CD8-positive, alpha-beta memory T cell (primary cell): ENCODE results near the gene PHC3. TPM values are rescaled to one million over a fixed set of nuclear protein-coding genes. Genes with fewer than 3 reads are reported as not detected.
"Not testable (repeated sequence)": the region's sequence is repeated elsewhere in the genome, so short reads cannot be mapped to it uniquely, and the experiment has no call there.

Source experiments
- CTCF ChIA-PET: fragments of 350-600 bp; sonication (Branson Sonifier 250); formaldehyde crosslinking; loops from one replicate; lab custom pipeline; 2021; ENCODE audit warnings: antibody characterized with exemption; lab: Charles Lee
- POLR2A ChIA-PET: fragments of 350-600 bp; sonication (Branson Sonifier 250); formaldehyde crosslinking; loops from one replicate; lab custom pipeline; 2021; ENCODE audit warnings: antibody characterized with exemption; lab: Charles Lee
- DNase-seq, 5 donors: peaks; one replicate each; pipeline versions ENCODE4 v3.0.0 to v3.0.0-alpha.2; 2020 to 2022; ENCODE audit warnings: mixed read lengths in 1 of 5
- H3K27ac ChIP-seq: one replicate; pipeline ENCODE4 v1.7.0; 2013; ENCODE audit warnings: low read depth, mild to moderate bottlenecking, low read length, moderate library complexity
- H3K27me3 ChIP-seq: 2 replicates; pipeline ENCODE4 v1.7.0; 2013; ENCODE audit warnings: low read length, mild to moderate bottlenecking; ENCODE audit not compliant: insufficient read depth, poor library complexity, severe bottlenecking
- H3K36me3 ChIP-seq: 2 replicates; pipeline ENCODE4 v1.7.0; 2013; ENCODE audit warnings: mild to moderate bottlenecking, low read length, moderate library complexity; ENCODE audit not compliant: insufficient read depth
- H3K4me1 ChIP-seq: 2 replicates; pipeline ENCODE4 v1.7.0; 2013; ENCODE audit warnings: mild to moderate bottlenecking, low read length, moderate library complexity; ENCODE audit not compliant: insufficient read depth
- H3K4me3 ChIP-seq: 2 replicates; pipeline ENCODE4 v1.7.0; 2013; ENCODE audit warnings: mild to moderate bottlenecking, low read length
- H3K9me3 ChIP-seq: 2 replicates; pipeline ENCODE4 v1.7.0; 2013; ENCODE audit warnings: mild to moderate bottlenecking, low read length
- H3K27ac Mint-ChIP-seq, 8 donors: one replicate each; pipeline ENCODE4 v1.8.0; 2020 to 2021; ENCODE audit warnings: mixed read lengths in 8 of 8, mild to moderate bottlenecking in 6 of 8, inconsistent platforms in 3 of 8, moderate library complexity in 3 of 8
- H3K27me3 Mint-ChIP-seq, 2 donors: one replicate each; pipeline ENCODE4 v1.8.0; 2020 to 2021; ENCODE audit warnings: mixed read lengths in 2 of 2, mild to moderate bottlenecking in 1 of 2, moderate library complexity in 1 of 2
- H3K36me3 Mint-ChIP-seq, 3 donors: one replicate each; pipeline ENCODE4 v1.8.0; 2020 to 2021; ENCODE audit warnings: mixed read lengths in 3 of 3, inconsistent platforms in 1 of 3, mild to moderate bottlenecking in 1 of 3
- H3K4me1 Mint-ChIP-seq, 3 donors: one replicate each; pipeline ENCODE4 v1.8.0; 2020 to 2021; ENCODE audit warnings: mixed read lengths in 3 of 3, inconsistent platforms in 1 of 3, mild to moderate bottlenecking in 1 of 3
- H3K4me3 Mint-ChIP-seq, 7 donors: one replicate each; pipeline ENCODE4 v1.8.0; 2020 to 2021; ENCODE audit warnings: mixed read lengths in 7 of 7, mild to moderate bottlenecking in 6 of 7, moderate library complexity in 4 of 7, inconsistent platforms in 2 of 7
- H3K9me3 Mint-ChIP-seq, 5 donors: one replicate each; pipeline ENCODE4 v1.8.0; 2020 to 2022; ENCODE audit warnings: mixed read lengths in 5 of 5, mild to moderate bottlenecking in 3 of 5, moderate library complexity in 2 of 5, inconsistent platforms in 1 of 5
- polyA plus RNA-seq: library from polyadenylated mRNA; unstranded; fragments of 300-500 nt; fragmentation: Illumina TruSeq; gene quantifications from one replicate; pipeline ENCODE4 v1.2.3, GENCODE V29; 2021
- total RNA-seq, 2 experiments: library from RNA; stranded (reverse); gene quantifications; one replicate each; pipeline ENCODE4 v1.2.3, GENCODE V29; 2021

The PHC3 gene
- total and polyA plus RNA-seq, 3 experiments from 2014 or later: 48.3 to 58.9 (median 55.5) TPM

GRCh38 chr3:170220871-170221270 lies 39.3 kb upstream of the PHC3 start:
- Mint-ChIP-seq H3K36me3 (peaks cover 0 to 8% (median 0%) of the 10 kb centered on the region in 3 donors), H3K9me3 (no peaks in the 10 kb centered on the region), H3K27me3 (no peaks in the 10 kb centered on the region), H3K4me1 (peaks cover 27 to 37% (median 36%) of the 10 kb centered on the region in 3 donors), H3K27ac (peak overlapping the region in 3 of 8 donors; percentile 38 to 89 (median 50)), H3K4me3 (peak overlapping the region; percentile 56 to 91 (median 60))
- POLR2A ChIA-PET: no interaction called here
- Histone ChIP-seq H3K27ac (no peak overlapping the region), H3K36me3 (no peaks in the 10 kb centered on the region), H3K27me3 (no peaks in the 10 kb centered on the region), H3K4me3 (no peak overlapping the region), H3K4me1 (peaks cover 8% of the 10 kb centered on the region), H3K9me3 (no peaks in the 10 kb centered on the region)
- CTCF ChIA-PET: no interaction called here
- DNase-seq: no peak

DNA sequence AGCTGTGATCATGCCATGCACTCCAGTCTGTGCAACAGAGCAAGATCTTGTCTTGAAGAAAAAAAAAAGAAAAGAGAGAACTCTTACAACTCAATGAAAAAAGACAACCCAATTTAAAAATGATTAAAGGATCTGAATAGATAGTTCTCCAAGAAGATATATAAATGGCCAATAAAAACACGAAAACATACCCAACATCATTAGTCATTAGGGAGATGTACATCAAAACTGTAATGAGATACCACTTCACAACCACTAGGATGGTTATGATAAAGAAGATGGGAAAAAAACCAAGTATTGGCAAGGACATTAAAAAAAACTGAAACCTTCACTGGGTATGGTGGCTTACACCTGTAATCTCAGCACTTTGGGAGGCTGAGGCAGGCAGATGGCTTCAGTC lies 38.3 kb upstream of the PHC3 start:
- Histone ChIP-seq H3K27ac (no peak overlapping the region), H3K4me1 (peaks cover 8% of the 10 kb centered on the region), H3K9me3 (no peaks in the 10 kb centered on the region), H3K27me3 (no peaks in the 10 kb centered on the region), H3K4me3 (no peak overlapping the region), H3K36me3 (no peaks in the 10 kb centered on the region)
- Mint-ChIP-seq H3K4me1 (peaks cover 21 to 30% (median 29%) of the 10 kb centered on the region in 3 donors), H3K9me3 (no peaks in the 10 kb centered on the region), H3K4me3 (peak overlapping the region in 3 of 7 donors; percentile 12 to 80 (median 29)), H3K27me3 (no peaks in the 10 kb centered on the region), H3K27ac (peak overlapping the region in 1 of 8 donors; percentile 5), H3K36me3 (peaks cover 0 to 8% (median 0%) of the 10 kb centered on the region in 3 donors)
- ChIA-PET CTCF (no interaction called here), POLR2A (no interaction called here)
- DNase-seq: no peak

DNA sequence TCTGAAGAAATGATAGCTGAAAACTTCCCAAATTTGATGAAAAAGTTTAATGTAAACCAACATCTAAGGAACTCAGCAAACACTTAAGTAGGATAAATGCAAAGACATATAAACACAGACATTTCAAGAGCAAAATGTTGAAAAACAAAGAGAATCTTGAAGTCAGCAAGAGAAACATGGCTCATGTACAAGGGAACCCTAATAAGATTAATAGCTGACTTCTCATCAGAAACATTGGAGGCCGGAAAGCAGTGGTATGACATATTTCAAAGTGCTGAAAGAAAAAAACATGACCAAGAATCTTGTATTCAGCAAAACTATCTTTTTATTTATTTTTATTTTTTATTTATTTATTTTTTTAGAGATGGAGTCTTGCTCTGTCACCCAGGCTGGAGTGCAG lies 30.1 kb upstream of the PHC3 start:
- no peaks in the 10 kb centered on the region for H3K9me3 Mint-ChIP-seq
- Histone ChIP-seq H3K9me3 (no peaks in the 10 kb centered on the region), H3K36me3 (no peaks in the 10 kb centered on the region), H3K4me3 (no peak overlapping the region), H3K4me1 (no peaks in the 10 kb centered on the region), H3K27ac (no peak overlapping the region), H3K27me3 (no peaks in the 10 kb centered on the region)
- ChIA-PET POLR2A (no interaction called here), CTCF (no interaction called here)
- no peak overlapping the region for H3K27ac Mint-ChIP-seq
- H3K4me1 Mint-ChIP-seq: no peaks in the 10 kb centered on the region
- H3K4me3 Mint-ChIP-seq: no peak overlapping the region
- H3K36me3 Mint-ChIP-seq: no peaks in the 10 kb centered on the region
- peaks cover 3 to 22% of the 10 kb centered on the region in 2 donors for H3K27me3 Mint-ChIP-seq
- no peak for DNase-seq

DNA sequence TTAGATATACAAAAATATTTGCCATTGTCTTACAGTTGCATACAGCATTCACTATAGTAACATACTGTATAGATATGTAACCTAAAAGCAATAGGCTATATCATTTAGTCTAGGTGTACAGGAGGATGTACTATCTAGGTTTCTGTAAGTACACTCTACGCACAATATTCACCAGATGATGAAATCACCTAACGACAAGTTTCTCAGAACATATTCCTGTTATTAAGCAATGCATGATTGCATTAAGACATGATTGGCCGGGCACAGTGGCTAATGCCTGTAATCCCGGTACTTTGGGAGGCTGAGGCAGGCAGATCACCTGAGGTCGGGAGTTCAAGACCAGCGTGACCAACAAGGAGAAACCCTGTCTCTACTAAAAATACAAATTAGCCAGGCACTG lies 26.2 kb upstream of the PHC3 start:
- Mint-ChIP-seq H3K27ac (no peak overlapping the region), H3K36me3 (peaks cover 0 to 3% (median 0%) of the 10 kb centered on the region in 3 donors), H3K9me3 (no peaks in the 10 kb centered on the region), H3K4me1 (no peaks in the 10 kb centered on the region), H3K27me3 (peaks cover 16 to 52% of the 10 kb centered on the region in 2 donors), H3K4me3 (no peak overlapping the region)
- no peaks in the 10 kb centered on the region for H3K4me1 ChIP-seq
- no peaks in the 10 kb centered on the region for H3K9me3 ChIP-seq
- H3K27me3 ChIP-seq: no peaks in the 10 kb centered on the region
- ChIA-PET CTCF (no interaction called here), POLR2A (no interaction called here)
- H3K27ac ChIP-seq: no peak overlapping the region
- no peaks in the 10 kb centered on the region for H3K36me3 ChIP-seq
- no peak overlapping the region for H3K4me3 ChIP-seq
- DNase-seq: no peak

DNA sequence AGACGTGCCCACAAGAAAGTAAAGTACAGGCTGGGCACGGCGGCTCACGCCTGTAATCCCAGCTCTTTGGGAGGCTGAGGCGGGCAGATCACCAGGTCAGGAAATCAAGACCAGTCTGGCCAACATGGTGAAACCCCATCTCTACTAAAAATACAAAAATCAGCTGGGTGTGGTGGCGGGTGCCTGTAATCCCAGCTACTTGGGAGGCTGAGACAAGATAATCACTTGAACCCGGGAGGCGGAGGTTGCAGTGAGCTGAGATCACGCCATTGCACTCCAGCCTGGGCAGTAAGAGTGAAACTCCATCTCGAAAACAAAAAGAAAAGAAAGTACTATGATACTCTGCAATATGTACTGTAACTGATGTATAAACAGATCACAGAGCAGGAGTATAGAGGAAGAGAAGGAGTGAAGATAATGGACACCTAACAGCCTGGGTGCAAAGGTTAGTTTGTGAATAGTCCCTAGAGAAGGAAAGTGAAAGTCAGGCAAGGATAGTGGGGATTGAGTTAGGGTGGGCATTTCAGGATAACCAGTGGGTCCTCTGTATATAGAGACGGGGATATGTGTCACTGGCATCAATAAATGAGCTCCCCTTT lies 24.7 kb upstream of the PHC3 start:
- H3K36me3 Mint-ChIP-seq, H3K4me1 ChIP-seq, H3K27ac Mint-ChIP-seq, H3K4me3 Mint-ChIP-seq, H3K9me3 Mint-ChIP-seq, H3K36me3 ChIP-seq, H3K9me3 ChIP-seq, H3K27ac ChIP-seq, H3K27me3 ChIP-seq, H3K4me3 ChIP-seq, DNase-seq, POLR2A ChIA-PET, H3K4me1 Mint-ChIP-seq: not testable (repeated sequence)
- H3K27me3 Mint-ChIP-seq: peaks cover 18 to 46% of the 10 kb centered on the region in 2 donors
- CTCF ChIA-PET: interaction anchor here (0.6 kb wide), 1 partner anchor 205 kb away, joined by 3 read pairs; no protein-coding TSS in a partner anchor

- Histone ChIP-seq H3K27ac (no peak overlapping the region), H3K36me3 (no peaks in the 10 kb centered on the region), H3K27me3 (no peaks in the 10 kb centered on the region), H3K4me3 (no peak overlapping the region), H3K9me3 (no peaks in the 10 kb centered on the region), H3K4me1 (no peaks in the 10 kb centered on the region)
- peaks cover 18 to 47% of the 10 kb centered on the region in 2 donors for H3K27me3 Mint-ChIP-seq
- peaks cover 0 to 3% (median 0%) of the 10 kb centered on the region in 3 donors for H3K36me3 Mint-ChIP-seq
- H3K4me3 Mint-ChIP-seq: no peak overlapping the region
- H3K9me3 Mint-ChIP-seq: no peaks in the 10 kb centered on the region
- POLR2A ChIA-PET: no interaction called here
- CTCF ChIA-PET: no interaction called here
- H3K27ac Mint-ChIP-seq: no peak overlapping the region
- DNase-seq: no peak
- H3K4me1 Mint-ChIP-seq: no peaks in the 10 kb centered on the region
Measured at GRCh38 chr3:170205302-170205701, 23.8 kb upstream of the PHC3 start.

- no peaks in the 10 kb centered on the region for H3K9me3 ChIP-seq
- POLR2A ChIA-PET: interaction anchor here (0.7 kb wide), 1 partner anchor 31 kb away, joined by 6 read pairs; no protein-coding TSS in a partner anchor
Measured at GRCh38 chr3:170204509-170204908, 23.0 kb upstream of the PHC3 start.

DNA sequence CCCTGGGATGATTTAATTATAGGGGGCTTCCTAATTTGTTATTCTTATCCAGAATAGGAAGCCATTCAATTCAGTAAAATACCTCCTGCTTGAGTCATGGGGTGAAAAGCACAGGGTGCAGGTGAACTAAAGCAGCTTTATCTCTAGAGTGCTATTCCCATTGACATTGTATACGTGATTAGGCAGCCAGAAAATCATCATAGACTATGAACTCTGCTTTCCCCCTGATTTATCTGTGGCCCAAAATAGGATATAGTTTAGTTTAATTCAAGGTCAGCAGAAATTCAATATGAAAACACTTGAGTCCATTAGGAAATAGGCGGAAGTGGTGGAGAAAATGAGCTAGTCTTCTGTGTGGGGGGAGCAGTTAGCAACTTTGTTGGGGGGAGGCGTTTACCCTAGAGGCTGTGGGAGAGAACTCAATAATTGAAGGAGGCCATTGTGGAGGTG lies 22.5 kb upstream of the PHC3 start:
- ChIA-PET POLR2A (interaction anchor here (0.7 kb wide), 1 partner anchor 31 kb away, joined by 6 read pairs; no protein-coding TSS in a partner anchor), CTCF (no interaction called here)
- no peak overlapping the region for H3K27ac Mint-ChIP-seq
- Histone ChIP-seq H3K4me3 (no peak overlapping the region), H3K4me1 (no peaks in the 10 kb centered on the region), H3K36me3 (no peaks in the 10 kb centered on the region), H3K9me3 (no peaks in the 10 kb centered on the region), H3K27ac (no peak overlapping the region), H3K27me3 (no peaks in the 10 kb centered on the region)
- no peaks in the 10 kb centered on the region for H3K4me1 Mint-ChIP-seq
- no peak overlapping the region for H3K4me3 Mint-ChIP-seq
- no peaks in the 10 kb centered on the region for H3K9me3 Mint-ChIP-seq
- H3K27me3 Mint-ChIP-seq: peaks cover 18 to 53% of the 10 kb centered on the region in 2 donors
- peaks cover 0 to 3% (median 0%) of the 10 kb centered on the region in 3 donors for H3K36me3 Mint-ChIP-seq
- no peak for DNase-seq

More at GRCh38 chr3:170204509-170204908, 23.0 kb upstream of the PHC3 start:
- Mint-ChIP-seq H3K36me3 (peaks cover 0 to 3% (median 0%) of the 10 kb centered on the region in 3 donors), H3K27ac (no peak overlapping the region), H3K27me3 (peaks cover 18 to 48% of the 10 kb centered on the region in 2 donors), H3K9me3 (no peaks in the 10 kb centered on the region), H3K4me1 (no peaks in the 10 kb centered on the region), H3K4me3 (no peak overlapping the region)
- Histone ChIP-seq H3K4me1 (no peaks in the 10 kb centered on the region), H3K27ac (no peak overlapping the region), H3K36me3 (no peaks in the 10 kb centered on the region), H3K27me3 (no peaks in the 10 kb centered on the region), H3K4me3 (no peak overlapping the region)
- DNase-seq: no peak
- CTCF ChIA-PET: no interaction called here
